Spleen (tissue), 7 donors: ENCODE measurements around the gene CACNB2.

Experiments used
- POLR2A ChIP-seq, 3 donors: fragments of 450-650 bp; IDR thresholded peaks; one replicate each; pipeline ENCODE4 v1.5.1; 2017; ENCODE audit warnings: antibody characterized with exemption in 3 of 3, mild to moderate bottlenecking in 1 of 3
- TF ChIP-seq, protein P1 (sequence below), 11 experiments: fragments of 200-600 bp in 7 of 11; fragments of 450-650 bp in 4 of 11; sonication (generic) in 4 of 11; IDR thresholded peaks in 8 of 11; conservative IDR thresholded peaks in 3 of 11; 1 replicate in 7 of 11; 2 replicates in 4 of 11; pipeline versions ENCODE4 v1.4.0 to v1.8.0; 2016 to 2021; ENCODE audit warnings: antibody characterized with exemption in 11 of 11, inconsistent platforms in 4 of 11, mild to moderate bottlenecking in 1 of 11
- donor health status: DM: no; HTN: no; CAD: no; lungs with moderate emphysema.
- donor health status: DM: no; HTN: no; CAD: no.
- donor health status: DM: no; HTN: no; CAD: no.

DNA sequence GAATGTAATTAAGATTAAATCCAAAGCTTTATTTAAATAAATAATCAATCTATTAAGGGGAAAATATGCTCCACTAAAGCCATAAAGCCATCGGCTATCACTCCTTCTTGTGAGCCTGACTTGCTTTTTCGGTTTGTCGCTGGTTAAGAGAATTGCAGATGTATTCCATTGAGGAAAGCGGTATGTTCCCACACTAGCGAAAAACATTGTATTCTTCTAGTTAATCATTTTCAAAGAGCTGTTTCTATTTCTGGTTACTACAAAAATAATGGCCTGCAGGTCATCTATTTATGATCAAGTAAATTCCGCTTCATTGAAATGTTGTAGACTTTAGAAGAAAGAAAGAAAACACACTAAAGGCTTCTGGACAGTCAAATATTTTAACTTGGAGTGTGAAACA lies 173.4 kb downstream of the CACNB2 start:
- TF ChIP-seq, protein P1, sequence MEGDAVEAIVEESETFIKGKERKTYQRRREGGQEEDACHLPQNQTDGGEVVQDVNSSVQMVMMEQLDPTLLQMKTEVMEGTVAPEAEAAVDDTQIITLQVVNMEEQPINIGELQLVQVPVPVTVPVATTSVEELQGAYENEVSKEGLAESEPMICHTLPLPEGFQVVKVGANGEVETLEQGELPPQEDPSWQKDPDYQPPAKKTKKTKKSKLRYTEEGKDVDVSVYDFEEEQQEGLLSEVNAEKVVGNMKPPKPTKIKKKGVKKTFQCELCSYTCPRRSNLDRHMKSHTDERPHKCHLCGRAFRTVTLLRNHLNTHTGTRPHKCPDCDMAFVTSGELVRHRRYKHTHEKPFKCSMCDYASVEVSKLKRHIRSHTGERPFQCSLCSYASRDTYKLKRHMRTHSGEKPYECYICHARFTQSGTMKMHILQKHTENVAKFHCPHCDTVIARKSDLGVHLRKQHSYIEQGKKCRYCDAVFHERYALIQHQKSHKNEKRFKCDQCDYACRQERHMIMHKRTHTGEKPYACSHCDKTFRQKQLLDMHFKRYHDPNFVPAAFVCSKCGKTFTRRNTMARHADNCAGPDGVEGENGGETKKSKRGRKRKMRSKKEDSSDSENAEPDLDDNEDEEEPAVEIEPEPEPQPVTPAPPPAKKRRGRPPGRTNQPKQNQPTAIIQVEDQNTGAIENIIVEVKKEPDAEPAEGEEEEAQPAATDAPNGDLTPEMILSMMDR (IDR thresholded peaks at IDR 0.05 in 8 of 11, conservative IDR thresholded peaks at IDR 0.05 in 3 of 11) = no peak
- no peak for TF ChIP-seq POLR2A (IDR thresholded peaks at IDR 0.05)
